Activated CD8-positive, alpha-beta memory T cell treated with anti-CD3 and anti-CD28 coated beads, Interleukin-2, amount 50 U/mL, for 4 hours (primary cell): ENCODE results near the gene AKAP6.

Source experiments
- DNase-seq: peaks from one replicate; pipeline ENCODE4 v3.0.0-alpha.2; 2020

AKAP6 gene

DNA sequence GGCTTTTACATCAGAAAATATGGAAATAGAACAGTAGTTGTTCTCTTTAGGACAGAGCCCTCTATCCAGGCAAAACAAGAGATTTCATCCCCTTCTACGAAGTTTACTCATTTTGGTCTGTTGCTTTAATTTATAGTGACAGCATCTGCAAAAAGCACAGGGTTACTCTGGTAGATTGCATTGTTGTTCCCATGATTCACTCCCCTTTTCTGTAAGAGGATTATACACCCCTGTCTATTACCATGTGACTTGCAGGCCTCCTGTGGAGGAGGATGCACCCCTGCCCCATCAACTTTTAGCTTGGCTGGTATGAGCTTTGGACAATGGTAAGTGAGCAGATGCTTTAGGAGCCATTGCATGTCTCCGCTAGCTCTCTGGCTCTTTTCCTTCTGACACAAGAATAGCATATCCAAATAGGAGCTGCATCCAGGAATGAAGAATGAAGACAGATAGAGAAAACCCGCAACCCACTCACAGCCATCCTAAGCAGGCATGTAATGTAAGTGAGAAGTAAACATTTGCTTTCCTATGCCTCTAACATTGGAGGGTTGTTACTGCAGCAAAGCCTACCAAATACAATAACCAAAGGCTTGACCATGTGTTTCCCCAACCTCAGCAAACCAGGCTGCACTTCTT, 304.2 kb downstream of the AKAP6 start:
- no peak for DNase-seq

GRCh38 chr14:32633930-32634329, 304.8 kb downstream of the AKAP6 start:
- DNase-seq: no peak

DNA sequence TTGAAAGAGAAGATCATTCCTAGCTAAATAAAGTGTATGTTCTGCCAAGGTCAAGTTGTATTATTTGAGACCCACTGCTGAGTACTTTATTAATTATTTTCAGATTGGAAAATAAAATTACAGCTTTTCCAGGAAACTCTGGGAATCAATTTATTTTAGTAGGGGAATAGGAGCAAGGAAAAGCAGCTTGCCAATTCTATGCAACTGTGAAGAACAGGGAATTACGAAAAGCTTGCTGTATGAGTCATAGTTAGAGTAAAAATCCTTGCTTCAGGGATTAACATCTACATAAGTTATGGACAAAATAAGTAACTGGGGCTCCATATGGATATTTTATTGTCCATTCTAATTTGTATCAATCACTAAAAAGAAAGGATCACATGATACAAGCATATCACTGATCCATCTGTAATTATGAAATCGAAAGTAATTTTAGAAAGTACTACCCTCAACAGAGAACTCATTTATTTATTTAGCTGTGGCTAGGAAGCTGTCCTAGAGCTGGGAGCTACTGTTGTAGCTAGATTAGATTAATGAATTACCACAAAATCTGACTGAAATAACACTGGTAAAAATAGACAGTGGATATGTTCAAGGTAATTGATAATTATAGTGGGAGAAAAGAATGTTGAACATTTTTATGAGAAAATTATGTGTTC, 306.1 kb downstream of the AKAP6 start:
- DNase-seq: no peak

DNA sequence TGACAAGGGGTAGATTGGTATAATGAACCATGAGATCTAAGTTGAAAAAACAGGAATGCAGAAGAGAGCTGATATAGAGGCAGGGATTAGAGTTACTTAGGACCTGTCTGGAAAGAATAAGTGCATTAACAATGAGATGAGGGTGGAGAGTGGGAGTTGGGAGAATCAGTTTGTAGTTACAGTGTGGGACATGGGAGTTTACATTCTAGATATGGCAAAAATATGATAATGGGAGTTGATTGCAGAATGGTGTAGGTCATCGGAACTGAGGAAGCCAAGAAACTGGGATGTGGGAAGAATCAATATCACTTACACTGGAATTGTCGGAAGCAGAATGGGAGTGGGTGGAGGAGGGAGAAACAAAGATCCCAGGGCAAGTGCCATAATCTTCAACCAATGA, 308.5 kb downstream of the AKAP6 start:
- DNase-seq: no peak

- DNase-seq: no peak
These were observed 310.1 kb downstream of the AKAP6 start for GRCh38 chr14:32639208-32639607.

DNA sequence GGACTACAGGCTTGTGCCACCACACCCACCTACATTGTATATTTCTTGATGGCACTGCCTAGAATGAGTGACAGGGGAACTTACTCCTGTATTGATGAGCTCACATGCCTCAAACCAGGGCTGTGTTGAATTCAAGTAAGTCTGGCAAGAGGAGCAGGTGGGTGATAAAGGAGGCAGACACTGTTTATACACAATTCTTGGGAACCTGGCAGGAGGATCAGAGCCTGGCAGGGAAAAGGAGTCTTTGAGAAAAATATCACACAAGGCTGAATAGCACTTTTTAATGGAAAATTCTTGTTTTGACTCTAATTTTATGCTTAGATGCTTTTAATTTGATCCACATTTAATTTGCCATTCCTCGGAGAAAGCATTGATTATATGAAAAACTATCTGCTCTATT, 316.5 kb downstream of the AKAP6 start:
- DNase-seq: no peak

DNA sequence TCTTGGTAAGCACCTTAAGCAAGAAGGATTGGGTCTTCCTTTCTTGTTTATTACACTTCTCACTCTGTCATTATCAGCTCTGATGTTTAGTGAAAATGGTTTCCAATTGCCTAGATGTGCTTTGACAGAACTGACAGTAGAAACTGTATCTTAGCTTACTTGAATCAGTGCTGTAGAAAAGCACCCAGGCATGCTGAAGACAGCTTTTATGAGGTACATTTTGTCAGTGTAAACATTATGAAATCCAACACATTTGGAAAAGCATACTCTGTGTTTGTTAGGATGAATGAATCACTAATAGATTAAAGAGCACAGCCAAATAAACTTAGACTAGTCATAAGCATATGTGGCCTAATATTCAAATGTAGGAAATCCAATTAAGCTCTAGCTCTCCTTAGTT, 319.3 kb downstream of the AKAP6 start:
- DNase-seq: no peak

- DNase-seq: no peak
These were observed 320.9 kb downstream of the AKAP6 start for GRCh38 chr14:32650030-32650429.

DNA sequence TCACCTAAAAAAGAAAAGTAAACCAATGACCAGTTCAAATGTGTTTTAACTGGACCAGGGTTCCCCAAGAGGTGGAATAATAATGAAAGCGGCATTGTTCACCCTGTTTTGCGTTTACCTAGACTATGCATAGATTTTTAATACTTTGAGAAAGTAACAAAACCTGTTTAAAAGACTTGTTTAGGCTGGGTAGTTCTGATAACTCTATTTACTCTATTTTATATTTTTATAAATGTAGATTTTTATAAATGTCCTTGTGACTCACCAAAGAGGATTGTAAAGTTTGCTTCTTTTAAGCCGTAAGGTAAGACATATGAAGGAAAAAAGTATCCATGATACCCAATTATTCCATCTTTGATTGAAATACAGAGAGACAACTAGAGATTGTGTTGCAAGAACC, 321.6 kb downstream of the AKAP6 start:
- no peak for DNase-seq

- no peak for DNase-seq
These were observed 325.0 kb downstream of the AKAP6 start for GRCh38 chr14:32654106-32654505.

DNA sequence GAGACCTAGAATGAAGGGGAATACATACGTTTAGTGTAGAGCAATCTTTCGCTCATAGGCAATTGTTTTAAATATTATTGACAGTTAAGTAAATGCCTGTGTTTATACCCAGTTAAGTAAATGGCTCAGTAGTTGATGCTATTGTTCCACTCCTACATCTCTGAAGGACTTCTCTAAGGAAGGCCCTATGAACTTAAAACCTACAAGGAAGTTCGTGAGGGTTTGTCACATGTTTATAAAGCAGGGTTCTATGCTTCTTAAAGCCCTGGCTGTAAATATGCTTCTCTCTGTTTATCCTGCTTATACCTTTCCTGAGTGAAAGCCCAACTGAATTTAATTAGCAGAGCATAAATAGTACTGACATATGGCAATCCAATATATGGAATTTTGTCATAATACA, 327.5 kb downstream of the AKAP6 start:
- DNase-seq: no peak

GRCh38 chr14:32657081-32657480, 328.0 kb downstream of the AKAP6 start:
- DNase-seq: no peak

DNA sequence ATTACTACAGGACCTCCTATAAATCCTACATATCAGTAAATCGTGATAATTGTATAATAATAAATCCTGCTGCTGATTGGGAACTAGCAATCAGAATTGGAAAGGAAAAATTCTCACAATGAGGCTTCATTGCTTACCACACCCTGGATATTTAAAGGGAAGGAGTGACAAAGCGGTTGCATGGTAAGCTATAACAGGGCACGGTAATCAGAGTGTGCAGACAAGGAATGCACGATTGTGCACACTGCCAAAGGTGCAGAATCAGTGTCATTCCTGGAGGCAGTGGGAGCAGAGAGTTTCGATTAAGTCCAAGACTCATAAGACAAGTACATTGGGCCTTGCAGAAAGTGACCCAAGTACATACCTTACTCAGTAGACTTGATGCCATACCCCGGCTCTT, 332.1 kb downstream of the AKAP6 start:
- no peak for DNase-seq

DNA sequence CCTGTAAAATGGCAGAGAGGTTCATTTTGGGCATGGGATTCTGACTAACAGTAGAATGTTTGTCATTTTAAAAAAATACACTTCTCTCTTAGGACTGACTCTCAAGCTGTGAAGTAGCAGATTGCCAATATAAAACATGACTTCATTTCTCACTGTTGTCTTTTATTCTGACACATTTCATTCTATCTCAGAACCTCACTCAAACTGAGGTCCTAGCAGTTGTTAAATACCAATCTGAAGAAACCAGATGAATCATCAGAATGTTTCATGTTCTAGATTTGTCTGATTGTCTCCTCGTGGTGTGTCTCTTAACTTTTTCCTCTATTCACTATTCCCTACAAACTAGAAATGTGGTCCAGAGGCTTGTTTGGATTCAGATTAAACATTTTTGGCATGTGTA, 333.1 kb downstream of the AKAP6 start:
- no peak for DNase-seq

GRCh38 chr14:32666308-32666707, 337.2 kb downstream of the AKAP6 start:
- DNase-seq: no peak

- DNase-seq: no peak
These were observed 338.2 kb downstream of the AKAP6 start for GRCh38 chr14:32667287-32667686.

DNA sequence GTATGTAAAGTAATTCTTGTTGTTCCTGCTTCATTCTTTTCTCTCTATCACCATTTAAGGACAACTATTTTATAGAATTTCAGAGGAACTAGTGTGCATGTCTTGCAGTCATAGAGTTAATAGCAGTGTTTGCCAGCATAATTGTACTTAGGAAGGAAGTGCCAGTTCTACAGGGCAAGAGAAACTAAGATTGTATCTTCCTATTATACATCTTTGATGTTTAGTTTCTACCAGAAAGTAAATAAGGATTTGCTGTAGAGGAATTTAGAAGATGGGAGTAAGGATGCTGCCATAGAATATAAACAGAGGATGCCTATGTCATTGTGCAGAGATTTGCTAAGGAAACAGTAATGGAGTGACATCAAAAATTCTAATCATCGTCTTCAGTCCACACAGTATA, 338.7 kb downstream of the AKAP6 start:
- DNase-seq: no peak

- DNase-seq: no peak
These were observed 340.3 kb downstream of the AKAP6 start for GRCh38 chr14:32669391-32669790.

DNA sequence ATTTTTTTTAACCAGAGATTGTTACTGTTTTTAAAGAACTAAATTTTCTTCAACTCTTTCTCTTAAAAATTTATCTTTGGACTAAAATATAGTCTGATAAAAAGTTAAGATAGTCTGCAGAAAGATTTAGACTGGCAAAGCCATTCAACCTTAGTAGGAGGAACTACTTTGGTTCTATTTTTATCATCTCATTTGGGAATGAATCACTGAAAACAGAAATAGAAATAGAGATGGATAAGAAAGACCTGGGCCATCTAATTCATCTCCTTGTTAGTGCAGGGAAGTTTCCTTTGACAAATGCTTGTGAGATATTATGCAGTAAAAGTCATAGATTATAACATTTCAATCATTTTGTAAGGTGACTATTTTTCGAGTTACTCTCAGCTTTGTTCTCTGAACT, 346.3 kb downstream of the AKAP6 start:
- no peak for DNase-seq

- DNase-seq: no peak
These were observed 348.2 kb downstream of the AKAP6 start for GRCh38 chr14:32677129-32677780.

GRCh38 chr14:32678088-32678487, 349.0 kb downstream of the AKAP6 start:
- DNase-seq: no peak

DNA sequence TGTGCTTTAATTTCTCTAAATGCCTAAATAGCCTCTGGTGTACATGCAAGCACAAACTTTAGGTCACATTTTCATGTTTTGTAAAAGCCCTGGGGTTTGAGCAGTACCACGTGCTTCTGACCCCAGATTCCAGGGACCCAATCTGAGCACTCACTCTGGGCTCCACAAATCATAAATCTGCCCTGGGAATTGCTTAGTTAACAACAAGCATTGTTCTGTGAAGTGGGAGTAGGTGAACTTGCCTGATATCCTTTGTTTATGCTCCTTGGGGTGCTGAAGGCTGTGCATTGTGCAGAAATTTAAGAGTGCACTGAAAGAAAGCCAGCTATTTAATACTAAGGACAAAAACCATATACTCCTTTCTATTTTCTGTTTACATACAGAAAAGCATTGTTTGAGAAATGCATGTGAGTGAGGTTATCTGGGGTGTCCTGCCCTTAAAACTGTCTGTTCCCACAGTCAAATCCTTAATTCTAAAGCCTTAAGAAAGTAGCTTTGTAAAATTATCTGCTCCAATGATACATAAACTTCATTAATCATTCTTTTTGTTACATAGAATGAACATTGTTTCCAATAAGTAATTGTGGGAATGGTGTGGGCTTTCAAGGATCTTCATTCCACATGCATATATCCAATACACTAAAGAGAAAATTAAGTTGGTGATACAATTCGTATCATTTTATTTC, 351.0 kb downstream of the AKAP6 start:
- no peak for DNase-seq

DNA sequence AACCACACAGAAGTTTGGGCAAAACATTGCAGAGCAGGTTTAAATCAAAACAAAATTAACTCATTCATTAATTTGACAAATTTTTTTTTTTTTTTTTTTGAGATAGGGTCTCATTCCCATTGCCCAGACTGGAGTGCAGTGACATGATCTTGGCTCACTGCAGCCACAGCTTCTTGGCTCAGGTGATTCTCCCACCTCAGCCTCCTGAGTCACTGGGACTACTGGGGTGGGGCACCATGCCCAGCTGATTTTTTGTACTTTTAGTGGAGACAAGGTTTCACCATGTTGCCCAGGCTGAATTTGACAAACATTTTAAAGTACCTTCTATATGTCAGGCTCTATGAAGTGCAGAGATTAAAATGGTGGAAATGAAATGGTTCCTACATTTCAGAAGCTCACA, 352.5 kb downstream of the AKAP6 start:
- no peak for DNase-seq

GRCh38 chr14:32682214-32682613, 353.1 kb downstream of the AKAP6 start:
- no peak for DNase-seq
